Pancreas (tissue), 10 donors: ENCODE data around the gene PPP2R2D. TPM values are rescaled to one million over a fixed set of nuclear protein-coding genes. Genes with fewer than 3 reads are reported as not detected.

Experiments used
- ATAC-seq, 4 donors: fragments of 200-7000 bp; cut with Tn5 transposase; one replicate each; pipeline versions ENCODE4 v1.8.0 to v1.9.1; 2020; ENCODE audit warnings: mild to moderate bottlenecking in 4 of 4, moderate library complexity in 4 of 4
- DNase-seq, 6 donors: peaks; one replicate each; pipeline ENCODE4 v3.0.0-alpha.2; 2020
- FAIRE-seq: peaks from 2 replicates; lab custom pipeline; 2012; peaks lifted over from hg19 to GRCh38; lab: Jason Lieb, UNC
- H3K27ac ChIP-seq, 4 donors: fragments of 200-600 bp; sonication (generic); 1 replicate in 3 of 4; 2 replicates in 1 of 4; pipeline versions ENCODE4 v1.5.0 to v1.8.0; 2020
- H3K27me3 ChIP-seq, 4 donors: fragments of 200-600 bp; one replicate each; pipeline ENCODE4 v1.8.0; 2021
- H3K36me3 ChIP-seq, 3 donors: fragments of 200-600 bp; sonication (generic) in 1 of 3; one replicate each; pipeline versions ENCODE4 v1.5.0 to v1.8.0; 2020 to 2021
- H3K4me1 ChIP-seq, 3 donors: fragments of 200-600 bp; one replicate each; pipeline ENCODE4 v1.8.0; 2021
- H3K4me3 ChIP-seq, 4 donors: fragments of 200-600 bp; sonication (generic) in 2 of 4; one replicate each; pipeline versions ENCODE4 v1.5.0 to v1.8.0; 2020 to 2021
- H3K9me3 ChIP-seq, 4 donors: fragments of 200-600 bp; one replicate each; pipeline ENCODE4 v1.8.0; 2021
- CTCF ChIP-seq, 4 donors: fragments of 200-600 bp; sonication (generic) in 3 of 4; IDR thresholded peaks; one replicate each; pipeline versions ENCODE4 v1.5.0 to v1.8.0; 2021; ENCODE audit warnings: antibody characterized with exemption in 4 of 4
- WGBS, 2 donors: extraction: QIAGEN DNeasy Blood & Tissue Kit; methylation state at CpG; one replicate each; pipeline ENCODE4 v1.1.7; 2013; 5-methylcytosine and 5-hydroxymethylcytosine counted together
- intact Hi-C, 3 donors: fragments of 100-400 bp; cut with DNase I; formaldehyde crosslinking; loops; one replicate each; pipeline versions ENCODE4 v1.11.1 to v1.14.2; 2022
- polyA plus RNA-seq, 2 donors: library from polyadenylated mRNA; stranded (reverse); fragments of 200-250 nt; gene quantifications; one replicate each; pipeline ENCODE4 v1.2.3, GENCODE V29; 2013
- total RNA-seq, 6 donors: library from RNA; stranded (reverse); fragmentation: NEBNext Ultra II Directional in 4 of 6; extraction: Animal tissue kit (Norgen Biotek cat#: 25700) in 4 of 6; gene quantifications; one replicate each; pipeline versions ENCODE4 v1.2.1 to v1.2.4, GENCODE V29; 2021 to 2023
- donor health status: healthy with polysubstance abuse.
- donor health status: DM: no; HTN: no; CAD: no; lungs with moderate emphysema.
- donor health status: DM: no; HTN: no; CAD: no.
- donor health status: control.
- donor health status: control.
- donor health status: Bipolar disorder and iron deficiency.
- donor health status: DM: yes; HTN: yes; CAD: no.
- donor health status: DM: no; HTN: no; CAD: no.
- donor health status: DM: no; HTN: no; CAD: no.
- donor health status: DM: yes; HTN: yes; CAD: no.

Gene PPP2R2D
- total and polyA plus RNA-seq, 8 donors = 25.5 to 87.7 (median 35.3) TPM

- H3K9me3 ChIP-seq = no peaks in the 10 kb centered on the region
- H3K4me1 ChIP-seq = no peaks in the 10 kb centered on the region
- DNase-seq (peak in 1 of 6 donors; percentile 36), FAIRE-seq (no peak), ATAC-seq (no peak)
- no peaks in the 10 kb centered on the region for H3K36me3 ChIP-seq
- no peak for TF ChIP-seq CTCF (IDR thresholded peaks at IDR 0.05)
- H3K27ac ChIP-seq = no peak overlapping the region
- H3K4me3 ChIP-seq = no peak overlapping the region
- WGBS, 2 donors = 65 to 76% methylated on average over 31 to 33 of the region's 33 CpGs
- intact Hi-C loops = no loop called here
- H3K27me3 ChIP-seq = peaks cover 0 to 3% (median 0%) of the 10 kb centered on the region in 4 donors
Observed at GRCh38 chr10:131857156-131858117, 43.4 kb upstream of the PPP2R2D start.

GRCh38 chr10:131858118-131858515 lies 42.7 kb upstream of the PPP2R2D start:
- Histone ChIP-seq H3K4me3 (no peak overlapping the region), H3K27ac (no peak overlapping the region), H3K36me3 (no peaks in the 10 kb centered on the region), H3K4me1 (no peaks in the 10 kb centered on the region), H3K9me3 (no peaks in the 10 kb centered on the region), H3K27me3 (peaks cover 0 to 3% (median 0%) of the 10 kb centered on the region in 4 donors)
- FAIRE-seq (no peak), ATAC-seq (no peak), DNase-seq (peak in 1 of 6 donors; percentile 42)
- intact Hi-C loops = no loop called here
- no peak for TF ChIP-seq CTCF (IDR thresholded peaks at IDR 0.05)
- 77 to 88% methylated on average over 11 of the region's 11 CpGs for WGBS, 2 donors

- TF ChIP-seq CTCF (IDR thresholded peaks at IDR 0.05) = no peak
- FAIRE-seq (no peak), ATAC-seq (no peak), DNase-seq (peak in 1 of 6 donors; percentile 47)
- Histone ChIP-seq H3K27me3 (peaks cover 0 to 3% (median 0%) of the 10 kb centered on the region in 4 donors), H3K36me3 (no peaks in the 10 kb centered on the region), H3K4me3 (no peak overlapping the region), H3K27ac (no peak overlapping the region), H3K9me3 (no peaks in the 10 kb centered on the region), H3K4me1 (no peaks in the 10 kb centered on the region)
- 82 to 88% methylated on average over 35 of the region's 35 CpGs for WGBS, 2 donors
- intact Hi-C loops = no loop called here
Observed at GRCh38 chr10:131858583-131859340, 42.0 kb upstream of the PPP2R2D start.

GRCh38 chr10:131859341-131860020 lies 41.3 kb upstream of the PPP2R2D start:
- intact Hi-C loops = no loop called here

More at GRCh38 chr10:131859341-131860020, 41.3 kb upstream of the PPP2R2D start:
- no peak overlapping the region for H3K4me3 ChIP-seq
- DNase-seq (peak in 1 of 6 donors; percentile 22), FAIRE-seq (no peak), ATAC-seq (peak in 1 of 4 donors; percentile 24)
- H3K27ac ChIP-seq = no peak overlapping the region
- H3K27me3 ChIP-seq = peaks cover 0 to 3% (median 0%) of the 10 kb centered on the region in 4 donors
- no peak for TF ChIP-seq CTCF (IDR thresholded peaks at IDR 0.05)
- no peaks in the 10 kb centered on the region for H3K36me3 ChIP-seq
- no peaks in the 10 kb centered on the region for H3K9me3 ChIP-seq
- 41 to 52% methylated on average over 9 of the region's 9 CpGs for WGBS, 2 donors
- H3K4me1 ChIP-seq = no peaks in the 10 kb centered on the region
